HG03060 (cell line): Measurements from ENCODE around the gene ATG4C.

Experiments
- ATAC-seq: cut with Tn5 transposase; IDR thresholded peaks from one replicate; pipeline ENCODE4 v1.9.1; 2021; ENCODE audit warnings: low read depth, moderate number of reproducible peaks; ENCODE audit not compliant: unreplicated experiment

ATG4C gene

DNA sequence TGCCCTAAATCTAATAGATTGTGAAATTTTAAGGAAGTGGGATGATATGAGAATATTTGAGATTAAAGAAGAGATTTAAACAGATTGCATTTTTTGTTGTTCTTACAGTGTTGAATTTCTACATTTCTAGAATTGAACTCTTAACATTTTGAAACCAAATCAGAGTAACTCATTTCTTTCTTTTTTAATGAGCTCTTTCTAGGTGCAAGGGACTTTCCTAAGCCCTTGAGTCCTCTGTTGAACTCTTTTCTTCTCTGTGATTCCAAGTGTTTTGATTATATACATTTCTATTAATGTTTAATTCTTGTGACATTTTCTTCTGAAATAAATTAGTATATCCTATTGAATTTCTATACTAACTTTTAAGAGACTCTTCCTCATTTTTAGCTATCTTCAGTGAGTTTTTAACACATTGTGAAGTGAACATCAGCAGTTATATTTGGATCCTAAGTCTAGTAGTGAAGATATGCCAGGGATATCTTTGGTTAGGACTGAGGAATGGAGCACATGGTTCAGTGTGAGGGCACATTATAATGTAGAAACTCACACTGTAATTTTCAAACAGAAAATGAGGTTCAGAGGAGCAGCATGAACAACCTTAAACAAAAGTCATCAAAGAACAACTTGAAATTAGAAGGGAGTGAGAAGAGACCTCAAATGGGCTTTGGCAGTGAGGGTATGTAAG lies 53.1 kb downstream of the ATG4C start:
- no peak for ATAC-seq

DNA sequence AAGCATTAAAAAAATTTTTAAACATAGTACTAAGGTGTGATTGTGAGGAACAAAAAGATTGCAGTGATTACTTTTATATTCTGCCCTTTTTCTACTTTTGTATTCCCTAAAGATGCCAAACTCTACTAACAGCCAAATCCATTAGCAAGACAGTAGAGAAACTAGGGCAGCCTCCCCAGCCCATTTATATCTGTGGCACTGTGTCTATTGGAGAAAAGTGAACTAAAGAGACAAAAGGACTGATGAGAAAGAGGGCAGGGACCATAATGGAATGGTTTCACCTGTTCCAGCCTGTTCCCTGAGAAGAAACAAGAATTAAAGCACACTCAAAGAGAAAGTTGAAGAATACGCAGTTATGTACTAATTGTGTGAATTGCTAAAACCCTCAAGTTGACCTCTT lies 56.6 kb downstream of the ATG4C start:
- no peak for ATAC-seq

DNA sequence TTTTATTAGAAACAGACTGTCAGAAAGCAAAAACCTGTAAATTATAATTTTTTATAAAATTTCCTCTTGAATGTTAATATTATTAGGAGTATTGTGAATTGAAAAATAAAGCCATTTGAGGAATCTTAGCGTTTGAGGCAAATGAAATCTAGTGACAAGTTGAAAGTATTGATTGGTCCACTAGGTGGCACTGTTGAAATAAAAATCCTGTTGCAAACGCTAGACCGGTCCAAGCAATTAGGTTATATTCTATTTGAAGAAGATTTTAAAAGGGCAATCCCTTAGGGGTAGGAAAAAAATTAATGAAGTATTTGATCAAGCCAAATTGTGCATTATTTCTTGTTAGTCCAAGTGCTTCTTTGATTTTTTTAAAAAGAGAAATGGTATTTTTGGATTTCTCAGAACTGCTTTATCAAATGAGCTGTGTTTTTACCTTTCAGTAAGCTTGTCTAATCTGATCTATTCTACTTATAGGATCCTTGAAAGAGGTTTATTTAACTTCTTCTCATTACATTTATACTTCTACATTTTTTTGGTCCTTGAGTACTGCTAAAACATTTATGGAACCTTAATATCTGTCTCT lies 57.7 kb downstream of the ATG4C start:
- no peak for ATAC-seq

GRCh38 chr1:62844030-62844429 lies 60.1 kb downstream of the ATG4C start:
- no peak for ATAC-seq

- ATAC-seq = no peak
Measured at GRCh38 chr1:62849031-62849430, 65.1 kb downstream of the ATG4C start.

- ATAC-seq = no peak
Measured at GRCh38 chr1:62852253-62852652, 68.3 kb downstream of the ATG4C start.

- ATAC-seq = no peak
Measured at GRCh38 chr1:62856960-62857359, 73.0 kb downstream of the ATG4C start.

DNA sequence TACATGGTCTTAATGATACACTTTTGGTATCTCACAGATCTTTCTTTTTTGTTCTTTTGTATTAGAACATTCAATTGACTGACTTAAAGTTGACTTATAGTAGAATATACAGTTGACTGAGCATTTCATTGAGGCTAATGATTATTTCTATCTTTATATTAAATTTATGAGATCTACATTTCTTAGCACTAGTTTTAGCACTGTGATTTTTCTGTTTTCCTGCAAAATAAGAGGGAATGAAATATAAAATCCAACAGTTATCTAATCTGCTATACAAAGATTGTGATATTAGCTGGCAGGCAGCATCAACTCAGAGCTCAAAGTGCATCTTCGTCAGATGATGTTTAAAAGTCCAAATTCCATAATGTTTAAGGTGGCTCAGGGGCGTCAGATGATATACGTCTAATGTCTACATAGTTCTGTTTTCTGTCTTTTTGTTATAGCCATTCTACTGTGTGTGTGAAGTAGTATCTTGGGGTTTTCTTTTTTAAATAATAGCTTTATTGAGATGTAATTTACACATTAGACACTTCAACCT lies 85.4 kb downstream of the ATG4C start:
- ATAC-seq = no peak

- no peak for ATAC-seq
Measured at GRCh38 chr1:62870148-62870547, 86.2 kb downstream of the ATG4C start.

DNA sequence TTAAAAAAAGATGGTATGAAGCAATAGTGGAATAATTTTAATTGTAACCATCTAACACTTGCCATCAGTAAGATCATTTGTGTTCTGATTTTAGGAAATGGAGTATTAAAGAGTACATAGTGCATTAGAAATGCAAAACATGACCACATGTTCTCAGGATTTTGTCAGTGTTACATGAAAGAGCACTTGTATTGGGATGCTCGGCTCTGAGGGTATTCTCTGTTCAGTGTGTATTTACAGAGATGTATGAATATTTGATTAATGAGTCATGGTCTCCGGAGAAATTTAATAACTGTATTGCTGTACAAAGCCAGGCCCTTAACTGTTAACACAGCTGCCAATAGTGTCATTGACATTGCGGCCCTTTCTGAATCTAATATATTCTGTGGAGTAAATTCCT lies 91.7 kb downstream of the ATG4C start:
- no peak for ATAC-seq

DNA sequence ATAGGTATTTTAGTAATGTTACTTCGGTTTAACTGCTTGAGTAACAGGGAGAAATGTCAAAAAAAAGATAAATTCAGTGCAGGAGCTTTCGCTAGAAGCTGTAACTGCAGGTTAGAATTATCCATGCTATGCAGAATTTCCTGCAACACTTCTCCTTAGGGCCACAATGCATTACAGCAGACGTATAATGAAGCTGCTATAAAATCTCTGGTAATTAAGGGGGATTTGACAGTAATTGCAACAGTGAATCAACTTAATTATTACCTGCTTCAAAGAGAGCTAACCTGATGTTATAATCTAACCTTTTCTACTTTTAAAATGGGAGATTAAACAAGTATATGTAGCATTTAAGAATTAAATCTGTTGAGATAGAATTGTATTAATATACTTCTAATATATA lies 92.6 kb downstream of the ATG4C start:
- ATAC-seq = no peak

GRCh38 chr1:62877579-62877978 lies 93.6 kb downstream of the ATG4C start:
- ATAC-seq = no peak

DNA sequence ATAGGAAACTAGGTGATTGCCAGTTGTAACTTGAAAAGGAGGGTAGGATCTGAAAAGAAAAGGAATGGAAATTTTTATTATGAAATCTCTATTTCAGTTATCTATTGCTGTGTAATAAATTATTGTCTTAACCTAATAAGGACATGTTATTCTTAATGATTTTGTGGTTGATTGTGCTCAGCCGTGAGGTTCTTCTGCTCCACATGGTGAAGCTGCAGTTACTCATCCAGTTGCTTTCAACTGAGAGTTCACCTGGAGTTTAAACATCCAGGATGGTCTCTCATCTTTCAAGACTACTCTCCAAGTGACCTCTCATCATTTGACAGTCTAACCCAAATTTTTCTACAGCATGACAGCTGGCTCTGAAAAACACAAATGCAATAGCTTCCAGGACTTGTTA lies 96.0 kb downstream of the ATG4C start:
- ATAC-seq = no peak

- ATAC-seq = no peak
Measured at GRCh38 chr1:62882201-62883104, 98.5 kb downstream of the ATG4C start.

DNA sequence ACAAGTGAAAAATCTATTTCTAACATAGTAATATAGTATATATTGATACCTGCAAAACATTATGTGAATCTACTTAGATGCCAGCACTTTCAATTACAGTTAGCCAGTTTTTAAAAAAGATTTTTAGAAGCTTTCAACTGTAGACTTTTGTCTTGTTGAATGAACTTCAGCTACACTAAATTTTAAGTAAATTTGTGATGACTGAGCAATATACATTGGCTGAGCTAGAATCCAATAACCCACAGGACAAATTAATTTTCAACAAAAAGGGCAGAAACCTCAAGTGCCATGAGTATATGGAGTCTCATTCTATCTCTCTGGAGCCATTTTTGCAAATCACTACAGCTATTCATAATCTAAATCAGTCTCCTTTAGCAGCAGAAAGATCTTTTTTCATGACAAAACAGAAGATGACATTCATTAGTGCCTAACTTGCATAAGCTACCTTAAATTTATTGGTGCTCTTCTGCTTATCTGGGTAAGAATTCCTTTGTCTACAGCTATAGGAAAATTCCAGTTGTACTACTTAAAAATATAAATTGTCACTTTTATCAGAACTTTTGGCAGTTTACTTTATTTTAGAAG lies 100.3 kb downstream of the ATG4C start:
- no peak for ATAC-seq

- no peak for ATAC-seq
Measured at GRCh38 chr1:62887799-62888507, 104.0 kb downstream of the ATG4C start.

- no peak for ATAC-seq
Measured at GRCh38 chr1:62891956-62892562, 108.1 kb downstream of the ATG4C start.

- ATAC-seq = no peak
Measured at GRCh38 chr1:62897788-62898187, 113.9 kb downstream of the ATG4C start.

DNA sequence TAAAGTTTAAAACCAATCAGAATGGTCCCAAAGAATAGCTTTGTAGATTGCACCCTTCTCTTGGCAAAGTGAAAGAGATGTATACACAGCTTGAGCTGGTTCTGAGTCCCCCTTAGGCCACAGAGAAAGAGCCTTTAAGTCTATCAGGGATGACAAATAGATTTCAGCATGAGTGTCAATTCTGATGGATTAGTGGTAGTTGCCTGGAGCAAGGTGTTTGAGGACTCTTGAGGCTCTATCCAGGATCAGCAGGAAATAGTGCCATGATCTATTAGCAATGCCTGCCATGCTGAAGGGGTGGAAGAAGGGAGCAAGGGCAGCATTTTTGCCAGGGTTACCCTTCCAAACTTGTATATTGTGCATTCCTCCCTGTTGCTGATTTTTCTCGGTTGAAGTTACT lies 116.6 kb downstream of the ATG4C start:
- ATAC-seq = no peak

DNA sequence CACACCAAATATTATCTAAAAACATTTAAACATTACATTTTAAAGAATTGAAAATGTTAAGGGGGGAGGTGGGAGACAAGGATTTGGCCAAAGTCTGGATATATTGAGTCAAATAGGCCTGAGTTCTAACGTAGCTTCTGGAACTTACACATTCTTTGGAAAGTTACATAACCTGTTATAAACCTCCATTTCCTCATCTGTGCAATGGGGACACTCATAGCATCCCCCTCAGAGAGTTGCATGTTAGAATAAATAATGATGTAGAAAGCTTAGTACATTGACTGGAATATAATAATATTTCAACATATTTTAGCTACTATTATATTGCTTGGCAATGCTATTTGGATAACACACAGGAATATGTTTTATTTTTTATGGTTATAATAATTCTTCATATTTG lies 117.7 kb downstream of the ATG4C start:
- no peak for ATAC-seq
